GM06990 (cell line): Measurements from ENCODE around the gene UBA7.

Experiments used
- DNase-seq: peaks from one replicate; pipeline ENCODE4 v3.0.0-alpha.2; 2011; ENCODE audit not compliant: insufficient read length; ENCODE audit errors: extremely low read depth
- H3K27me3 ChIP-seq: replicated peaks from 2 replicates; pipeline ENCODE4 v1.6.0; 2011; ENCODE audit warnings: low read length; ENCODE audit not compliant: control insufficient read depth, insufficient read depth
- H3K36me3 ChIP-seq: 2 replicates; pipeline ENCODE4 v1.5.1; 2011; ENCODE audit warnings: low read length; ENCODE audit not compliant: control insufficient read depth, insufficient read depth
- H3K4me3 ChIP-seq: replicated peaks from 2 replicates; pipeline ENCODE4 v1.5.1; 2011; ENCODE audit warnings: low read depth, mild to moderate bottlenecking, control low read depth, low read length
- CTCF ChIP-seq: IDR thresholded peaks from 2 replicates; pipeline ENCODE4 v1.5.1; 2011; ENCODE audit warnings: low read length, control low read depth, mild to moderate bottlenecking, inconsistent platforms; ENCODE audit not compliant: insufficient read depth, poor library complexity, severe bottlenecking

UBA7 gene

GRCh38 chr3:49759226-49759625, 54.5 kb downstream of the UBA7 start:
- DNase-seq = no peak
- no peak for TF ChIP-seq CTCF
- Histone ChIP-seq H3K36me3 (no peaks in the 10 kb centered on the region), H3K4me3 (no peak overlapping the region), H3K27me3 (no peaks in the 10 kb centered on the region)

GRCh38 chr3:49757197-49757596, 56.6 kb downstream of the UBA7 start:
- H3K27me3 ChIP-seq = no peaks in the 10 kb centered on the region
- TF ChIP-seq CTCF = no peak
- H3K4me3 ChIP-seq = no peak overlapping the region
- no peak for DNase-seq
- H3K36me3 ChIP-seq = no peaks in the 10 kb centered on the region; the same call in 1 of the 2 replicates

GRCh38 chr3:49756036-49756435, 57.7 kb downstream of the UBA7 start:
- no peak overlapping the region for H3K4me3 ChIP-seq
- TF ChIP-seq CTCF = no peak
- no peaks in the 10 kb centered on the region; the same call in 1 of the 2 replicates for H3K36me3 ChIP-seq
- DNase-seq = no peak
- H3K27me3 ChIP-seq = no peaks in the 10 kb centered on the region
